OCI-LY7 (cell line): ENCODE measurements around the gene TRIM71. TPM values are rescaled to one million over a fixed set of nuclear protein-coding genes. Genes with fewer than 3 reads are reported as not detected.
A peak's percentile ranks its signal among the peaks of the same experiment; 100 is the strongest.

ENCODE experiments used
- BruUV-seq: library from RNA; stranded (reverse); fragments of 400-500 nt; replicated peaks from 2 replicates; lab custom pipeline; 2021; lab: Mats Ljungman, UMichigan
- CTCF ChIA-PET: fragments of 300-600 bp; sonication (Branson Sonifier 250); formaldehyde crosslinking; loops from one replicate; lab custom pipeline; 2022; ENCODE audit warnings: antibody characterized with exemption; ENCODE audit not compliant: unreplicated experiment; lab: Charles Lee
- POLR2A ChIA-PET: fragments of 300-600 bp; sonication (Branson Sonifier 250); formaldehyde crosslinking; loops from one replicate; lab custom pipeline; 2022; ENCODE audit warnings: antibody characterized with exemption; lab: Charles Lee
- DNase-seq: peaks from one replicate; pipeline ENCODE4 v3.0.0-alpha.2; 2015; ENCODE audit warnings: low spot score
- H2AFZ ChIP-seq: fragments of 200-600 bp; sonication (generic), shearing (Covaris generic); 2 replicates; pipeline ENCODE4 v1.6.1; 2014; ENCODE audit warnings: mild to moderate bottlenecking, antibody characterized with exemption, low read length, moderate library complexity
- H3K27ac ChIP-seq: fragments of 200-600 bp; sonication (generic); 2 replicates; pipeline ENCODE4 v1.5.1; 2014; ENCODE audit warnings: mixed run types, low read depth, mild to moderate bottlenecking, moderate library complexity, low read length, inconsistent platforms; ENCODE audit not compliant: poor library complexity, severe bottlenecking
- H3K36me3 ChIP-seq: fragments of 200-600 bp; sonication (generic); 2 replicates; pipeline ENCODE4 v1.6.1; 2014; ENCODE audit warnings: mild to moderate bottlenecking, antibody characterized with exemption, low read length, moderate library complexity, mixed read lengths; ENCODE audit not compliant: insufficient read depth
- H3K4me1 ChIP-seq: fragments of 200-600 bp; sonication (generic); 2 replicates; pipeline ENCODE4 v1.5.1; 2014; ENCODE audit warnings: mild to moderate bottlenecking, low read length; ENCODE audit not compliant: insufficient read depth, poor library complexity, severe bottlenecking
- H3K4me2 ChIP-seq: fragments of 200-600 bp; sonication (generic); 2 replicates; pipeline ENCODE4 v1.6.1; 2014; ENCODE audit warnings: mild to moderate bottlenecking, low read length
- H3K4me3 ChIP-seq: fragments of 200-600 bp; sonication (generic); 2 replicates; pipeline ENCODE4 v1.5.1; 2014; ENCODE audit warnings: mild to moderate bottlenecking, low read depth, low read length; ENCODE audit not compliant: poor library complexity, severe bottlenecking
- H3K79me2 ChIP-seq: fragments of 200-600 bp; sonication (generic); 2 replicates; pipeline ENCODE4 v1.6.1; 2016; ENCODE audit warnings: low read depth, mild to moderate bottlenecking, low read length, moderate library complexity, mixed read lengths; ENCODE audit not compliant: insufficient read depth
- H3K9me2 ChIP-seq: fragments of 200-600 bp; sonication (generic); 2 replicates; pipeline ENCODE4 v1.6.1; 2016; ENCODE audit warnings: mild to moderate bottlenecking, low read length, mixed read lengths; ENCODE audit not compliant: insufficient read depth
- H3K9me3 ChIP-seq: fragments of 200-600 bp; sonication (generic); 2 replicates; pipeline ENCODE4 v1.6.1; 2014; ENCODE audit warnings: mild to moderate bottlenecking, mixed run types, low read length, mixed read lengths
- H4K20me1 ChIP-seq: fragments of 200-600 bp; sonication (generic); 2 replicates; pipeline ENCODE4 v1.6.1; 2014; ENCODE audit warnings: mild to moderate bottlenecking, antibody characterized with exemption, low read length, moderate library complexity, mixed read lengths; ENCODE audit not compliant: insufficient read depth
- EZH2phosphoT487 ChIP-seq: fragments of 200-600 bp; sonication (generic); IDR thresholded peaks from 2 replicates; pipeline ENCODE4 v1.6.1; 2018; ENCODE audit warnings: low read depth, borderline replicate concordance, mild to moderate bottlenecking, mixed run types, antibody characterized with exemption, low read length, moderate library complexity, mixed read lengths
- intact Hi-C: fragments of 100-400 bp; cut with micrococcal nuclease; formaldehyde crosslinking; loops from one replicate; pipeline ENCODE4 v1.10.0; 2022; ENCODE audit not compliant: unreplicated experiment
- total RNA-seq, 2 experiments: library from RNA; depleted of rRNA in 1 of 2; stranded (reverse); fragments of >200 nt in 1 of 2; shearing (Covaris generic) in 1 of 2; gene quantifications; 2 replicates each; pipeline ENCODE4 v1.2.3, GENCODE V29; 2014 to 2022
- TF ChIP-seq, protein P1 (sequence below): fragments of 200-600 bp; sonication (generic); conservative IDR thresholded peaks from 2 replicates; pipeline ENCODE4 v1.5.1; 2014; ENCODE audit warnings: mild to moderate bottlenecking, antibody characterized with exemption, low read length, moderate library complexity, mixed read lengths

Gene TRIM71
- total RNA-seq, 2 experiments from 2014 or later = not detected

DNA sequence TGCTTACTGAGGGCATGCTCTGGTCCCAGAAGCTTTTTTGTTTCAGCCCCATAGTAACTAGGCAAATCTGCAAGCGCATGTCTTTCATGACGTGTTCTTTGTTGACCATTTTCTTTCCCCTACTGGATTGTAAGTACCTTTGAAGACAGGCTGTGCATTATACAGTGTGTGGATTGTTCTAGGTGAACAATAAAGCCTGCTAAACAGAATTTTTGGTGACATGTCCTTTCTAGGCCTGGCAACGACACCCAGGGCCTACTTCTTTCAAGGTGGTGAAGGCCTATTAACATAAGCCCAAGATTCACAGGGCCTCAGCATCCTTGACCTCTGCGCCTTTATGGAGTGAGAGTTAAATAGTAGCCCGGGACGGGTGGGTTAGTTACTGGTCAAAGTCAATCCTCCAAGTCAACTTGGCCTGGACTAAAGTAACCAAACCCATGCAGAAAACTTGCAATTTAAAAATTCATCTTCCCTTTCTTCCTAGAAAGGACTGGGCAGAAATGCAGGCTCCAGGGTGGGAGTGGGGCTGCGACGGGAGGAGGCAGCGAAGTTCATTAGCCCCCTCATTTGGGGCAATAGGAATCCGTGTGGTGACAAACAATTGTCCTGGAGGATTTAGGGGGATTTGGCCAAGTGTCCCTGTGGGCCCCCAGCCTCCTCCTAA is 37.6 kb upstream of the TRIM71 start:
- H3K4me2 ChIP-seq = peak overlapping the region; percentile 92
- no peak overlapping the region for H3K4me3 ChIP-seq
- no peaks in the 10 kb centered on the region for H3K9me3 ChIP-seq
- H3K36me3 ChIP-seq = peaks cover 14% of the 10 kb centered on the region; the same call in 1 of the 2 replicates
- TF ChIP-seq EZH2phosphoT487 = no peak
- TF ChIP-seq, protein P1, sequence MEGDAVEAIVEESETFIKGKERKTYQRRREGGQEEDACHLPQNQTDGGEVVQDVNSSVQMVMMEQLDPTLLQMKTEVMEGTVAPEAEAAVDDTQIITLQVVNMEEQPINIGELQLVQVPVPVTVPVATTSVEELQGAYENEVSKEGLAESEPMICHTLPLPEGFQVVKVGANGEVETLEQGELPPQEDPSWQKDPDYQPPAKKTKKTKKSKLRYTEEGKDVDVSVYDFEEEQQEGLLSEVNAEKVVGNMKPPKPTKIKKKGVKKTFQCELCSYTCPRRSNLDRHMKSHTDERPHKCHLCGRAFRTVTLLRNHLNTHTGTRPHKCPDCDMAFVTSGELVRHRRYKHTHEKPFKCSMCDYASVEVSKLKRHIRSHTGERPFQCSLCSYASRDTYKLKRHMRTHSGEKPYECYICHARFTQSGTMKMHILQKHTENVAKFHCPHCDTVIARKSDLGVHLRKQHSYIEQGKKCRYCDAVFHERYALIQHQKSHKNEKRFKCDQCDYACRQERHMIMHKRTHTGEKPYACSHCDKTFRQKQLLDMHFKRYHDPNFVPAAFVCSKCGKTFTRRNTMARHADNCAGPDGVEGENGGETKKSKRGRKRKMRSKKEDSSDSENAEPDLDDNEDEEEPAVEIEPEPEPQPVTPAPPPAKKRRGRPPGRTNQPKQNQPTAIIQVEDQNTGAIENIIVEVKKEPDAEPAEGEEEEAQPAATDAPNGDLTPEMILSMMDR = no peak
- no peak overlapping the region for H3K27ac ChIP-seq
- no peaks in the 10 kb centered on the region for H3K9me2 ChIP-seq
- no peak for DNase-seq
- no peaks in the 10 kb centered on the region for H3K79me2 ChIP-seq
- no peak overlapping the region for H2AFZ ChIP-seq
- ChIA-PET POLR2A (interaction anchor here (0.7 kb wide), 1 partner anchor 9 kb away, joined by 3 read pairs; no protein-coding TSS in a partner anchor), CTCF (no interaction called here)
- H3K4me1 ChIP-seq = no peaks in the 10 kb centered on the region
- intact Hi-C loops = no loop called here
- H4K20me1 ChIP-seq = no peaks in the 10 kb centered on the region
- BruUV-seq = no TSS peak

DNA sequence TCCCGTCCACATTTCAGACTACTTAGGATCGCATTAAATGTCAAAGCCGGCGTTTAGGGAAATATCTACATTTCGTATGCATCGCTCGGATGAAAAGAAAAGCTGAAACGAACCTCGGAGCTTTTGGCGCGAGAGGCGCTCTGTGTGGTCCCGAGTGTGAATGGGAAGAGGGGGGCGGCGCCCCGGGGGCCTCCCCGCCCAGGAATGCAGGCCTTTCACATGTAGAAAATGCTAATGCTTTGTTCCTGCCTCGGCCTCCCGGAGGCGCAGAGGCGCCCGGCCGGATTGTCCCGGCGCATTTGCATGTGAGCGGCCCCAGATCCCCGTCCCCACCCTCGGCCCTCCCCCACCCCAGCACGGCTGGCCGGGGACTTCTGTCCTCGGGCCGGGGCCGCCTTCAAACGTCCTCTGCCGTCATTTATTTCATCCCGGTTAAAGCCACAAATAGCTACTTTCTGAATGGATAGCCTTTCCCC is 37.0 kb upstream of the TRIM71 start:
- Histone ChIP-seq H3K9me3 (no peaks in the 10 kb centered on the region), H3K4me2 (peak overlapping the region; percentile 92), H3K79me2 (no peaks in the 10 kb centered on the region), H3K36me3 (peaks cover 11% of the 10 kb centered on the region; the same call in 1 of the 2 replicates), H3K9me2 (no peaks in the 10 kb centered on the region), H3K27ac (no peak overlapping the region), H4K20me1 (no peaks in the 10 kb centered on the region), H2AFZ (peak overlapping the region; percentile 91), H3K4me1 (no peaks in the 10 kb centered on the region), H3K4me3 (peak overlapping the region; percentile 67)
- no peak for DNase-seq
- intact Hi-C loops = loop anchor here (1.0 kb wide), 1 partner anchor 47 kb away; no protein-coding TSS in a partner anchor
- TF ChIP-seq, protein P1 = no peak
- no peak for TF ChIP-seq EZH2phosphoT487
- no TSS peak for BruUV-seq
- POLR2A ChIA-PET = interaction anchor here (0.7 kb wide), 1 partner anchor 8 kb away, joined by 3 read pairs; no protein-coding TSS in a partner anchor
- CTCF ChIA-PET = no interaction called here
